ENCODE data around the gene TNXB. TPM values are rescaled to one million over a fixed set of nuclear protein-coding genes. Genes with fewer than 3 reads are reported as not detected.

The TNXB gene
- total and polyA plus RNA-seq, 2 experiments from 2014 or later, result 2.0 to 6.0 TPM

DNA sequence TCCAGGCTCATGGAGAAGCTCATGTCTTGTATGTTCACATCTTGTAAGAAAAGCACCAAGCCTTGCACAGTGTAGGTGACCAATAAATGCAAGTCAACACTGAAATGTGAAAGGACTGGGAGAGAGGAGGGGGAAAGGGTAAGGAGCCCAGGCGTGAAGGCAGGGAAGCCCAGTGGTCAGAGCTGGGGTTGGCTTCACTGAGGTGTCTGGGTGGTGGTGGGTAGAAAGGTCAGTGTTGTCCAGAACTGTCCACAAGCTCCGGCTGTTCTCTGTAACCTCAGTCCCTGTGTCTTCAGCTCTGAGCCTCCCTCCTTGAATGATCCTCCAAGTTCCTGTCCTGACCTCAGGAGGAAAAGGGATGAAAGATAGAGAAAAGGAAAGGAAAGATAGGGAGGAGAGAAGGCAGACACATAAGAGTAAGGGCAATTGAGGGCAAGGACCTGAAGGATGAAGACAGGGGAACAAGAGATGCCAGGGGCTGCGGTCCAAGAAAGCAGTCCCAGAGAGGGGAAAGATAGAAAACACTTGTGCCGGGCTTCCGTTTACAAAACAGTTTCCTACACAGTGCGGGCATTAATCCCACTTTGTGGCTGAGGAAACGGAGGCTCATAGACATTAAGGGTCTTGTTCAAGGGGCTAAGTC, 2.4 kb upstream of the TNXB start:
- Histone ChIP-seq H4K20me1 (replicated peaks; ENCODE audit: insufficient read depth) (no peaks in the 10 kb centered on the region; the same call in 1 of the 2 replicates), H2AFZ (no peak overlapping the region), H3K4me3 (no peak overlapping the region), H3K4me2 (no peak overlapping the region), H3K4me1 (ENCODE audit: insufficient read depth) (peaks cover 13% of the 10 kb centered on the region; the same call in 1 of the 2 replicates), H3K9me2 (ENCODE audit: insufficient read depth) (no peaks in the 10 kb centered on the region), H3K27me3 (ENCODE audit: insufficient read depth) (peaks cover 8% of the 10 kb centered on the region; the same call in 1 of the 2 replicates), H3K79me2 (replicated peaks; ENCODE audit: insufficient read depth) (no peaks in the 10 kb centered on the region), H3K36me3 (ENCODE audit: insufficient read depth) (no peaks in the 10 kb centered on the region), H3F3A (replicated peaks; ENCODE audit: low read depth) (no peaks in the 10 kb centered on the region), H3K27ac (ENCODE audit: low read depth) (no peak overlapping the region)
- Mint-ChIP-seq H3K36me3 (ENCODE audit: low read depth) (peaks cover 8% of the 10 kb centered on the region), H3K27ac (no peak overlapping the region), H3K27me3 (ENCODE audit: insufficient read depth, low read depth, poor library complexity) (peaks cover 19% of the 10 kb centered on the region), H3K9me3 (no peaks in the 10 kb centered on the region; the same call in 2 of the 3 replicates), H3K4me3 (no peak overlapping the region), H3K4me1 (peaks cover 23% of the 10 kb centered on the region)
- no peak for DNase-seq (ENCODE audit: low spot score)
- TF ChIP-seq, protein P1, sequence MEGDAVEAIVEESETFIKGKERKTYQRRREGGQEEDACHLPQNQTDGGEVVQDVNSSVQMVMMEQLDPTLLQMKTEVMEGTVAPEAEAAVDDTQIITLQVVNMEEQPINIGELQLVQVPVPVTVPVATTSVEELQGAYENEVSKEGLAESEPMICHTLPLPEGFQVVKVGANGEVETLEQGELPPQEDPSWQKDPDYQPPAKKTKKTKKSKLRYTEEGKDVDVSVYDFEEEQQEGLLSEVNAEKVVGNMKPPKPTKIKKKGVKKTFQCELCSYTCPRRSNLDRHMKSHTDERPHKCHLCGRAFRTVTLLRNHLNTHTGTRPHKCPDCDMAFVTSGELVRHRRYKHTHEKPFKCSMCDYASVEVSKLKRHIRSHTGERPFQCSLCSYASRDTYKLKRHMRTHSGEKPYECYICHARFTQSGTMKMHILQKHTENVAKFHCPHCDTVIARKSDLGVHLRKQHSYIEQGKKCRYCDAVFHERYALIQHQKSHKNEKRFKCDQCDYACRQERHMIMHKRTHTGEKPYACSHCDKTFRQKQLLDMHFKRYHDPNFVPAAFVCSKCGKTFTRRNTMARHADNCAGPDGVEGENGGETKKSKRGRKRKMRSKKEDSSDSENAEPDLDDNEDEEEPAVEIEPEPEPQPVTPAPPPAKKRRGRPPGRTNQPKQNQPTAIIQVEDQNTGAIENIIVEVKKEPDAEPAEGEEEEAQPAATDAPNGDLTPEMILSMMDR (conservative IDR thresholded peaks at IDR 0.05; ENCODE audit: low read depth in 2 of 2), result no peak
- no peak for TF ChIP-seq STAT1 (IDR thresholded peaks at IDR 0.05; ENCODE audit: unreplicated experiment)
- no peak for TF ChIP-seq EZH2 (IDR thresholded peaks at IDR 0.05; ENCODE audit: low read depth, unreplicated experiment)
- no peak for TF ChIP-seq ZNF114 (CRISPR knock-in tag; IDR thresholded peaks at IDR 0.05)
- TF ChIP-seq, protein P2, sequence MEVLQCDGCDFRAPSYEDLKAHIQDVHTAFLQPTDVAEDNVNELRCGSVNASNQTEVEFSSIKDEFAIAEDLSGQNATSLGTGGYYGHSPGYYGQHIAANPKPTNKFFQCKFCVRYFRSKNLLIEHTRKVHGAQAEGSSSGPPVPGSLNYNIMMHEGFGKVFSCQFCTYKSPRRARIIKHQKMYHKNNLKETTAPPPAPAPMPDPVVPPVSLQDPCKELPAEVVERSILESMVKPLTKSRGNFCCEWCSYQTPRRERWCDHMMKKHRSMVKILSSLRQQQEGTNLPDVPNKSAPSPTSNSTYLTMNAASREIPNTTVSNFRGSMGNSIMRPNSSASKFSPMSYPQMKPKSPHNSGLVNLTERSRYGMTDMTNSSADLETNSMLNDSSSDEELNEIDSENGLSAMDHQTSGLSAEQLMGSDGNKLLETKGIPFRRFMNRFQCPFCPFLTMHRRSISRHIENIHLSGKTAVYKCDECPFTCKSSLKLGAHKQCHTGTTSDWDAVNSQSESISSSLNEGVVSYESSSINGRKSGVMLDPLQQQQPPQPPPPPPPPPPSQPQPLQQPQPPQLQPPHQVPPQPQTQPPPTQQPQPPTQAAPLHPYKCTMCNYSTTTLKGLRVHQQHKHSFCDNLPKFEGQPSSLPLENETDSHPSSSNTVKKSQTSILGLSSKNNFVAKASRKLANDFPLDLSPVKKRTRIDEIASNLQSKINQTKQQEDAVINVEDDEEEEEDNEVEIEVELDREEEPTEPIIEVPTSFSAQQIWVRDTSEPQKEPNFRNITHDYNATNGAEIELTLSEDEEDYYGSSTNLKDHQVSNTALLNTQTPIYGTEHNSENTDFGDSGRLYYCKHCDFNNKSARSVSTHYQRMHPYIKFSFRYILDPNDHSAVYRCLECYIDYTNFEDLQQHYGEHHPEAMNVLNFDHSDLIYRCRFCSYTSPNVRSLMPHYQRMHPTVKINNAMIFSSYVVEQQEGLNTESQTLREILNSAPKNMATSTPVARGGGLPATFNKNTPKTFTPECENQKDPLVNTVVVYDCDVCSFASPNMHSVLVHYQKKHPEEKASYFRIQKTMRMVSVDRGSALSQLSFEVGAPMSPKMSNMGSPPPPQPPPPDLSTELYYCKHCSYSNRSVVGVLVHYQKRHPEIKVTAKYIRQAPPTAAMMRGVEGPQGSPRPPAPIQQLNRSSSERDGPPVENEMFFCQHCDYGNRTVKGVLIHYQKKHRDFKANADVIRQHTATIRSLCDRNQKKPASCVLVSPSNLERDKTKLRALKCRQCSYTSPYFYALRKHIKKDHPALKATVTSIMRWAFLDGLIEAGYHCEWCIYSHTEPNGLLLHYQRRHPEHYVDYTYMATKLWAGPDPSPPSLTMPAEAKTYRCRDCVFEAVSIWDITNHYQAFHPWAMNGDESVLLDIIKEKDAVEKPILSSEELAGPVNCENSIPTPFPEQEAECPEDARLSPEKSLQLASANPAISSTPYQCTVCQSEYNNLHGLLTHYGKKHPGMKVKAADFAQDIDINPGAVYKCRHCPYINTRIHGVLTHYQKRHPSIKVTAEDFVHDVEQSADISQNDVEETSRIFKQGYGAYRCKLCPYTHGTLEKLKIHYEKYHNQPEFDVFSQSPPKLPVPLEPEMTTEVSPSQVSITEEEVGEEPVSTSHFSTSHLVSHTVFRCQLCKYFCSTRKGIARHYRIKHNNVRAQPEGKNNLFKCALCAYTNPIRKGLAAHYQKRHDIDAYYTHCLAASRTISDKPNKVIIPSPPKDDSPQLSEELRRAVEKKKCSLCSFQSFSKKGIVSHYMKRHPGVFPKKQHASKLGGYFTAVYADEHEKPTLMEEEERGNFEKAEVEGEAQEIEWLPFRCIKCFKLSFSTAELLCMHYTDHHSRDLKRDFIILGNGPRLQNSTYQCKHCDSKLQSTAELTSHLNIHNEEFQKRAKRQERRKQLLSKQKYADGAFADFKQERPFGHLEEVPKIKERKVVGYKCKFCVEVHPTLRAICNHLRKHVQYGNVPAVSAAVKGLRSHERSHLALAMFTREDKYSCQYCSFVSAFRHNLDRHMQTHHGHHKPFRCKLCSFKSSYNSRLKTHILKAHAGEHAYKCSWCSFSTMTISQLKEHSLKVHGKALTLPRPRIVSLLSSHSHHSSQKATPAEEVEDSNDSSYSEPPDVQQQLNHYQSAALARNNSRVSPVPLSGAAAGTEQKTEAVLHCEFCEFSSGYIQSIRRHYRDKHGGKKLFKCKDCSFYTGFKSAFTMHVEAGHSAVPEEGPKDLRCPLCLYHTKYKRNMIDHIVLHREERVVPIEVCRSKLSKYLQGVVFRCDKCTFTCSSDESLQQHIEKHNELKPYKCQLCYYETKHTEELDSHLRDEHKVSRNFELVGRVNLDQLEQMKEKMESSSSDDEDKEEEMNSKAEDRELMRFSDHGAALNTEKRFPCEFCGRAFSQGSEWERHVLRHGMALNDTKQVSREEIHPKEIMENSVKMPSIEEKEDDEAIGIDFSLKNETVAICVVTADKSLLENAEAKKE (CRISPR knock-in tag; IDR thresholded peaks at IDR 0.05), result no peak
- no peak for TF ChIP-seq POLR2AphosphoS5 (IDR thresholded peaks at IDR 0.05; ENCODE audit: low read depth)
- TF ChIP-seq CREB1 (CRISPR knock-in tag; IDR thresholded peaks at IDR 0.05; ENCODE audit: low read depth), result no peak
- TF ChIP-seq NANOG (IDR thresholded peaks at IDR 0.05; ENCODE audit: borderline replicate concordance), result no peak
- no peak for TF ChIP-seq EZH2phosphoT487 (IDR thresholded peaks at IDR 0.05; ENCODE audit: unreplicated experiment)
- TF ChIP-seq ZNF331 (CRISPR knock-in tag; IDR thresholded peaks at IDR 0.05; ENCODE audit: low read depth), result no peak
- TF ChIP-seq, protein P3, sequence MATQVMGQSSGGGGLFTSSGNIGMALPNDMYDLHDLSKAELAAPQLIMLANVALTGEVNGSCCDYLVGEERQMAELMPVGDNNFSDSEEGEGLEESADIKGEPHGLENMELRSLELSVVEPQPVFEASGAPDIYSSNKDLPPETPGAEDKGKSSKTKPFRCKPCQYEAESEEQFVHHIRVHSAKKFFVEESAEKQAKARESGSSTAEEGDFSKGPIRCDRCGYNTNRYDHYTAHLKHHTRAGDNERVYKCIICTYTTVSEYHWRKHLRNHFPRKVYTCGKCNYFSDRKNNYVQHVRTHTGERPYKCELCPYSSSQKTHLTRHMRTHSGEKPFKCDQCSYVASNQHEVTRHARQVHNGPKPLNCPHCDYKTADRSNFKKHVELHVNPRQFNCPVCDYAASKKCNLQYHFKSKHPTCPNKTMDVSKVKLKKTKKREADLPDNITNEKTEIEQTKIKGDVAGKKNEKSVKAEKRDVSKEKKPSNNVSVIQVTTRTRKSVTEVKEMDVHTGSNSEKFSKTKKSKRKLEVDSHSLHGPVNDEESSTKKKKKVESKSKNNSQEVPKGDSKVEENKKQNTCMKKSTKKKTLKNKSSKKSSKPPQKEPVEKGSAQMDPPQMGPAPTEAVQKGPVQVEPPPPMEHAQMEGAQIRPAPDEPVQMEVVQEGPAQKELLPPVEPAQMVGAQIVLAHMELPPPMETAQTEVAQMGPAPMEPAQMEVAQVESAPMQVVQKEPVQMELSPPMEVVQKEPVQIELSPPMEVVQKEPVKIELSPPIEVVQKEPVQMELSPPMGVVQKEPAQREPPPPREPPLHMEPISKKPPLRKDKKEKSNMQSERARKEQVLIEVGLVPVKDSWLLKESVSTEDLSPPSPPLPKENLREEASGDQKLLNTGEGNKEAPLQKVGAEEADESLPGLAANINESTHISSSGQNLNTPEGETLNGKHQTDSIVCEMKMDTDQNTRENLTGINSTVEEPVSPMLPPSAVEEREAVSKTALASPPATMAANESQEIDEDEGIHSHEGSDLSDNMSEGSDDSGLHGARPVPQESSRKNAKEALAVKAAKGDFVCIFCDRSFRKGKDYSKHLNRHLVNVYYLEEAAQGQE (IDR thresholded peaks at IDR 0.05; ENCODE audit: unreplicated experiment), result no peak
- TF ChIP-seq, protein P4, sequence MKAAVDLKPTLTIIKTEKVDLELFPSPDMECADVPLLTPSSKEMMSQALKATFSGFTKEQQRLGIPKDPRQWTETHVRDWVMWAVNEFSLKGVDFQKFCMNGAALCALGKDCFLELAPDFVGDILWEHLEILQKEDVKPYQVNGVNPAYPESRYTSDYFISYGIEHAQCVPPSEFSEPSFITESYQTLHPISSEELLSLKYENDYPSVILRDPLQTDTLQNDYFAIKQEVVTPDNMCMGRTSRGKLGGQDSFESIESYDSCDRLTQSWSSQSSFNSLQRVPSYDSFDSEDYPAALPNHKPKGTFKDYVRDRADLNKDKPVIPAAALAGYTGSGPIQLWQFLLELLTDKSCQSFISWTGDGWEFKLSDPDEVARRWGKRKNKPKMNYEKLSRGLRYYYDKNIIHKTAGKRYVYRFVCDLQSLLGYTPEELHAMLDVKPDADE (IDR thresholded peaks at IDR 0.05), result no peak
- TF ChIP-seq JUNB (IDR thresholded peaks at IDR 0.05; ENCODE audit: unreplicated experiment), result no peak
- ATAC-seq, result no peak
